A673 (cell line): ENCODE data around the gene RASGEF1C. TPM values are rescaled to one million over a fixed set of nuclear protein-coding genes. Genes with fewer than 3 reads are reported as not detected.
"Not testable (repeated sequence)": the region's sequence is repeated elsewhere in the genome, so short reads cannot be mapped to it uniquely, and the experiment has no call there.

Experiments used
- BruUV-seq: library from RNA; stranded (reverse); fragments of 400-500 nt; replicated peaks from 2 replicates; lab custom pipeline; 2021; lab: Mats Ljungman, UMichigan
- CTCF ChIA-PET: fragments of 300-600 bp; sonication (Branson Sonifier 250); formaldehyde crosslinking; loops from one replicate; lab custom pipeline; 2022; ENCODE audit warnings: antibody characterized with exemption; lab: Charles Lee
- POLR2A ChIA-PET: fragments of 300-600 bp; sonication (Branson Sonifier 250); formaldehyde crosslinking; loops from one replicate; lab custom pipeline; 2022; ENCODE audit warnings: antibody characterized with exemption; ENCODE audit not compliant: low non-redundant PET; lab: Charles Lee
- DNase-seq: peaks from one replicate; pipeline ENCODE4 v3.0.0-alpha.2; 2015; ENCODE audit warnings: low spot score
- H3K27ac ChIP-seq: fragments of 200-600 bp; sonication (generic); 2 replicates; pipeline ENCODE4 v1.5.1; 2016; ENCODE audit warnings: mixed run types, low read depth, mild to moderate bottlenecking, mixed read lengths, antibody characterized with exemption, low read length; ENCODE audit not compliant: poor library complexity, severe bottlenecking
- H3K27me3 ChIP-seq: fragments of 200-600 bp; sonication (generic); replicated peaks from 2 replicates; pipeline ENCODE4 v1.6.1; 2017; ENCODE audit warnings: mixed run types, low read depth, mild to moderate bottlenecking, mixed read lengths, antibody characterized with exemption, low read length; ENCODE audit not compliant: insufficient read depth, poor library complexity
- H3K36me3 ChIP-seq: fragments of 200-600 bp; sonication (generic); 2 replicates; pipeline ENCODE4 v1.6.1; 2016; ENCODE audit warnings: mixed run types, mild to moderate bottlenecking, mixed read lengths, antibody characterized with exemption, low read length; ENCODE audit not compliant: insufficient read depth, poor library complexity, severe bottlenecking
- H3K4me1 ChIP-seq: fragments of 200-600 bp; sonication (generic); 2 replicates; pipeline ENCODE4 v1.6.1; 2017; ENCODE audit warnings: mixed run types, mild to moderate bottlenecking, mixed read lengths, antibody characterized with exemption, low read length; ENCODE audit not compliant: insufficient read depth, poor library complexity, severe bottlenecking
- H3K4me3 ChIP-seq: fragments of 200-600 bp; sonication (generic); 2 replicates; pipeline ENCODE4 v1.5.1; 2016; ENCODE audit warnings: low read depth, mixed run types, mild to moderate bottlenecking, mixed read lengths, low read length; ENCODE audit not compliant: poor library complexity, severe bottlenecking
- H3K9me3 ChIP-seq: fragments of 200-600 bp; sonication (generic); 2 replicates; pipeline ENCODE4 v1.6.1; 2016; ENCODE audit warnings: mixed run types, low read depth, mild to moderate bottlenecking, mixed read lengths, antibody characterized with exemption, low read length; ENCODE audit not compliant: poor library complexity, severe bottlenecking
- CTCF ChIP-seq: fragments of 300-800, 200-600 bp; sonication (generic); conservative IDR thresholded peaks from 2 replicates; pipeline ENCODE4 v1.5.1; 2017; ENCODE audit warnings: low read depth, mild to moderate bottlenecking, antibody characterized with exemption, low read length, moderate library complexity, mixed read lengths
- EZH2 ChIP-seq: fragments of 200-600 bp; sonication (generic); IDR thresholded peaks from 2 replicates; pipeline ENCODE4 v1.6.1; 2017; ENCODE audit warnings: borderline replicate concordance, low read depth, mild to moderate bottlenecking, mixed read lengths, antibody characterized with exemption, low read length; ENCODE audit not compliant: poor library complexity, severe bottlenecking
- intact Hi-C: fragments of 100-400 bp; cut with micrococcal nuclease; formaldehyde crosslinking; loops from one replicate; pipeline ENCODE4 v1.10.0; 2022; ENCODE audit not compliant: unreplicated experiment
- total RNA-seq: library from RNA; stranded (reverse); gene quantifications from 2 replicates; pipeline ENCODE4 v1.2.3, GENCODE V29; 2021

Gene RASGEF1C
- total RNA-seq, 1 experiment from 2014 or later = not detected

GRCh38 chr5:180124662-180125061 lies 84.3 kb downstream of the RASGEF1C start:
- DNase-seq, BruUV-seq, H3K4me3 ChIP-seq, H3K4me1 ChIP-seq, H3K9me3 ChIP-seq, H3K27ac ChIP-seq, H3K36me3 ChIP-seq, CTCF ChIA-PET, POLR2A ChIA-PET: not testable (repeated sequence)
- H3K27me3 ChIP-seq = peaks cover 21% of the 10 kb centered on the region
- intact Hi-C loops = loop anchor here (5.0 kb wide), 1 partner anchor 193 kb away; no protein-coding TSS in a partner anchor

- CTCF ChIA-PET = no interaction called here
- H3K36me3 ChIP-seq = no peaks in the 10 kb centered on the region
- H3K4me1 ChIP-seq = peaks cover 8% of the 10 kb centered on the region
- intact Hi-C loops = no loop called here
- POLR2A ChIA-PET = no interaction called here
- peaks cover 21% of the 10 kb centered on the region for H3K27me3 ChIP-seq
- no peak overlapping the region for H3K4me3 ChIP-seq
- BruUV-seq = no TSS peak
- no peak overlapping the region for H3K27ac ChIP-seq
- no peak for DNase-seq
- H3K9me3 ChIP-seq = no peaks in the 10 kb centered on the region
- TF ChIP-seq CTCF = no peak
- no peak for TF ChIP-seq EZH2
Measured at GRCh38 chr5:180122875-180123274, 86.1 kb downstream of the RASGEF1C start.

- ChIA-PET POLR2A (no interaction called here), CTCF (no interaction called here)
- H3K36me3 ChIP-seq = no peaks in the 10 kb centered on the region
- no TSS peak for BruUV-seq
- intact Hi-C loops = no loop called here
- DNase-seq = no peak
- peaks cover 21% of the 10 kb centered on the region for H3K27me3 ChIP-seq
- peaks cover 5% of the 10 kb centered on the region for H3K4me1 ChIP-seq
- H3K4me3 ChIP-seq = no peak overlapping the region
- H3K9me3 ChIP-seq = no peaks in the 10 kb centered on the region
- H3K27ac ChIP-seq = no peak overlapping the region
- TF ChIP-seq EZH2 (no peak), CTCF (no peak)
Measured at GRCh38 chr5:180121826-180122413, 87.1 kb downstream of the RASGEF1C start.
